GM18867 (cell line): ENCODE data around the gene DNAJC3.
"Not testable (repeated sequence)": the region's sequence is repeated elsewhere in the genome, so short reads cannot be mapped to it uniquely, and the experiment has no call there.

Source experiments
- ATAC-seq: cut with Tn5 transposase; IDR thresholded peaks from one replicate; pipeline ENCODE4 v1.9.1; 2021; ENCODE audit warnings: mild to moderate bottlenecking, moderate library complexity; ENCODE audit not compliant: unreplicated experiment

DNAJC3 gene

GRCh38 chr13:95713651-95714050 is 36.7 kb downstream of the DNAJC3 start:
- no peak for ATAC-seq

DNA sequence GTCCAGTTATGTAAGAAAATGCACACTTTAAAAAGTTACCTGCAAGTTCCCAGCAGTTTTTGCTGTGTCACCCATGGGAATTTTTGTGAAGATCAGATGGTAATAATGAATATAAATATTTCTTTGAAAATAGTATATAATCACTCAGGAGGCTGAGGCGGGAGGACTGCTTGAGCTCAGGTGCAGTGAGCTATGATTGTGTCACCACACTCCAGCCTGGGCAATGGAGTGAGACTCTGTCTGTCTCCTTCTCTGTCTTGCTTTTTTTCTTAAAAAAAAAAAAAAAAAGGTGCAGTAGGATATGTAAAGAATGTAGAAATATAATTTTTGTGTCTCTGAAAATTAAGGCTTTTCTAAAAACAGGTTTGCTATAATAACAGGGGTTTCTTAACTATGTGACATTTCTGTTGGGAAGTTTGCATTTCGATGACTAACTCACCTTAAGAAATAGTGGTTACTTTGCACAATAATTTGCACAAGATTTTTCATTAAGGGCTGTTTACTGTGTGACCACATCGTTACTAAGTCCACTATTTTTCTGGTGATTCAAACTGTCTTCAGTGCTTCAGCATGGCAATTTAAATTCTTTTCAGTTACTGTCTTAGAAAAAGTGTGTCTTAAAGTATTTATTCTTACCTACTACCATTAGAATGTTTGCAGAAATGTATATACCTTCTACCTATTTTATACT is 37.3 kb downstream of the DNAJC3 start:
- ATAC-seq = no peak

- no peak for ATAC-seq
Measured at GRCh38 chr13:95716231-95716630, 39.3 kb downstream of the DNAJC3 start.

- no peak for ATAC-seq
Measured at GRCh38 chr13:95722241-95722640, 45.3 kb downstream of the DNAJC3 start.

DNA sequence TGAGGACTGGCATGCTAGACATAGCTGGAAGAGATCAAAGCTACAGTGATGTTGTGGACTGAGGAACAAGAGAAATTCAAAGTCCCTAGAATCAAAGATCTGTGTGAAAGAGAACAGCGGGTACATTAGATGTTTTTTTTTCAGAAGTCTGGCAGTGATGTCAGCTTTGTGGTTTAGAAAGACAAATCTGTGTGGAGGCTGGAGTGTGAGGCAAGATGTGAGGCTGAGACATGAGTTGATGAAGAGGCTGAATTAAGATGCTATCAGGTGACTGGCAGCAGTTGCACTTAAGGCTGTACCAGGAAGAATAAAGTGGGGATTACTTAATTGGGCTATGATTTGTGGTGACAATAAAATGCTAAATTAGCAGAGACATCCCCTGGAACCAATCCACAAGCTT is 46.5 kb downstream of the DNAJC3 start:
- ATAC-seq = no peak

DNA sequence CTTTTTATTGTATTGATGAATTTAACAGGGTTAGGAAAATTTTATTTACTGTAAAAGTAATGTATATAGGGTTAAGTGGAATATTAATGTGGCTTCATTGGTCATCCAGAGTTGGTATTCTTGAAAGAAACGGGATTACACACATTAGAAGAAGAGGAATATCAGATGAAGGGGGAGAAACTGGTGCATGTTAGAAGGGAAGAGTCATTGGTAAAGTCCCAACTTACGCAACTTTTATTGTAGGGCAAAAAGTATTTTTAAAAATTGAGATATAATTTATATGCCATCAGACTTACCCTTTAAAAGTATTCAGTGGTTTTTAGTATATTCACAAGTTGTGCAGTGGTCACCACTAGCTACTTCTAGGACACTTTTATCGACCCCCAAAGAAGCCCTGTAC is 47.3 kb downstream of the DNAJC3 start:
- no peak for ATAC-seq

DNA sequence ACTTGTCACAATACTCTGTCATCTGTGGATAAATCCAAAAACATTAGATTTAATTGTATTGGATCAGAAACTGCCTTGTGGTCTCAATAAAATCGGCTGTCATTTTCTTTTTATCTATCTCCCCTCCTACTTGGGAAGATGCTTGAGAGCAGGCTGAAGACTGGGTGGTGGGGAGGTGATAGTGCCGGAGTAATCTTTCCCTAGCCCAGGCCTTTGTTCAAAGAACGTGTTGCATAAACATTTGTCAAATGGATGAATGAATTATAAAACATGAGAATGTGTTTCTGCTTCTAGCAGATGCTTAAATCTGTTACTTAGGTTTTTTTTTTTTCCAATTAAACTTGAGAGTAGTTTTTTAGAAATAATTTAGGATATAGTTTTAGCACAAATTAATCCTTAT is 49.9 kb downstream of the DNAJC3 start:
- no peak for ATAC-seq

DNA sequence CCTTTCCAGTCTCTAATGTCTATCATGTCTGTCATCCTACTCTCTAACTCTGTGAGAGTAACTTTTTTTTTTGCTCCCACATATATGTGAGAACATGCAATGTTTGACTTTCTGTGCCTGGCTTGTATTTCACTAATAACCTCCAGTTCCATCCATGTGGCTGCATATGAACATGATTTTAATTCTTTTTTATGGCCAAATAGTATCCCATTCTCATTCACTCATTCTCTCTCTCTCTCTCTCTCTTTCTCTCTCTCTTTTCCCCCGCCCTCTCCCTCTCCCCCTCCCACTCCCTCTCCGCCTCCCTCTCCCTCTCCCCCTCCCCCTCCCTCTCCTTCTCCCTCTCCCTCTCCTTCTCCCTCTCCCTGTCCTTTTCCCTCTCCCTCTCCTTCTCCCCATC is 52.0 kb downstream of the DNAJC3 start:
- no peak for ATAC-seq

- no peak for ATAC-seq
Measured at GRCh38 chr13:95734124-95734523, 57.2 kb downstream of the DNAJC3 start.

GRCh38 chr13:95740071-95740978 is 63.4 kb downstream of the DNAJC3 start:
- not testable (repeated sequence) for ATAC-seq

GRCh38 chr13:95740979-95741320 is 64.0 kb downstream of the DNAJC3 start:
- ATAC-seq = no peak

GRCh38 chr13:95741584-95742563 is 64.9 kb downstream of the DNAJC3 start:
- no peak for ATAC-seq

DNA sequence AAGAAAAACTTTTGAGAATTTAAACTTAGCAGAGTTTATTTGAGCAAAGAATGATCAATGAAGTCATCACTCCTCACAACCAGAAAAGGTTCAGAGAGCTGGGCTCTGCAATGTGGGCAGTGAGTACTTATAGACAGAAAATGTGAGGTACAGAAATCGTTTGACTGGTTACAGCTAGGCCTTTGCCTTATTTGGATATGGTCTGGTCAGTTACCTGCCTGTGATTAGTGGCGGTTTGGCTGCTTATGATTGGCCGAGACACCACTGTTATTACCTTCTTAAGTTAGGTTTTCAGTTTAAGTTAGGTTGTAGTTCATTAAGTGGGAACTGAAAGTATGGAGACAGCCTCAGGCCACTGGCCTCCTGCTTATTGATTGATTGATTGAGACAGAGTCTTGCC is 66.3 kb downstream of the DNAJC3 start:
- ATAC-seq = no peak

DNA sequence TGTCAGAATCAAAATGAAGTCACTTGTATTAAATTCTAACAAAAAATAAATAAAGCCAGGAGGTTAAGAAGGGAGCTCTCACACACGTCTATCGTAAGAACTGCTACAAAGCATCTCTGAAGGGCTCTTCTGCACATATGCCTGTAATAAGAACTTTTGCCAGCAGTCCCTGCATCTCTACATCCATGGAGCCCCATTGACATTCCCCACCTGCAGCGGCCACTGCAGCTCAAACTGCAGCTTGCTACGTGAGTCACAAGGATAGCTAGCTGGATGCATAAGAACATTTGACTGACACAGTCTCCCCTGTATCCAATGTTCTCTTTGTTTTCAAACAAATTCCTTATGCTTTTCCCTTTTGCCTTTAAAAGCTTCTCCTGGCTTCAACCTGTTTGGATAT is 68.3 kb downstream of the DNAJC3 start:
- ATAC-seq = no peak

DNA sequence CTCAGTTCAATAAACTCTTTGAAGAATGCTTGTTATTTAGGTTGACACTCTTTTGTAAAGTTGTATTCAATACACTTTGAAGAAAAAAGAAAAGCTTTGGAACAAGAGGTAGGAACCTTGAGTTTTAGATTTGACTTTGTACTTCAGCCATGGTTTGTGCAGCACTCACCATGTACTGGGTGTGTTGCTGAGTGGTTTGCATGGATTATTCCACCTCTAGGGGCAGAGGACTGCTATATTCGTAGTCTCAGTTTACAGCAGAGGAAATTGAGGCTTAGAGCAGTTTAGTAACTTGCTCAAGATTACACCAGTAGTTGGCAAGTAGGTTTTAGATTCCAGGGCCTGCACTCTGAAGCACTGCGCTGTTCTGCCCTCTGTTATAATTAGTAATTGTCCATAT is 68.8 kb downstream of the DNAJC3 start:
- ATAC-seq = no peak

- no peak for ATAC-seq
Measured at GRCh38 chr13:95749545-95749944, 72.6 kb downstream of the DNAJC3 start.

DNA sequence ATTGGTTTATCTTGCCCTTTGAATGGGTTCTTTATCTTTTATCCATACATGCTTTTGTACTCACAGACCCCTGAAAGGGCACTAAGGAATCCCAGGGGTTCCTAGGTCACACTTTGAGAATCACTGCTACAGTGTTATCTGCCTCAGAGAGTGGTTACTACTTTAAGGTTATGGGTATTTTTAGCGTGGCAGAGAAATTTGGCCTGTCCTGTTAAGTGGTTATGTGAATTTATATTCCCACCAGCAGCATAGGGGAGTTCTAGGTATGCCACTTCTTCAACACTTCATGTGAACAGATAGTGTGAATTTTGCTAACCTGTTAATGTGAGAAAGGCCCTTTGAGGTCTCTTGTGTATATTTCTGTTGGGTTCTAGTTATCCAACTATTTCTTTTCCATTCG is 75.7 kb downstream of the DNAJC3 start:
- ATAC-seq = no peak

DNA sequence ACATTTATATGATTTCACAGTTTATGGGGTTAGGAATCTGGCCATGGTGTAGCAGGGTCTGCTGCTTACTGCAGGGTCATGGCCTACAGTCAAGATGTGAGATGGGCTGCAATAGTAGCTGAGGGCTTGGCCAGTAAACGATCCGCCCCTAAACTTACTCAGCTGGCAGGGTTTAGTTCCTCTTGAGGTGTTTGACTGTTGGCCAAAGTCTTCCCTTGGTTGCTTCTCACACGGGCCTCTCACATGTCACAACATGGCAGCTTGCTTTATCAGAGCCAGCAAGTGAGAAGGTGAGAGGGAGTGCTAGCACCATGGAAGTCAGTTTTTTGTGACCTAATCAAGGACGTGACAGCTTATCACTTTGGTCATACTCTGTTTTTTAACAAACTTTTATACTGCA is 77.1 kb downstream of the DNAJC3 start:
- ATAC-seq = no peak

- no peak for ATAC-seq
Measured at GRCh38 chr13:95756072-95756471, 79.1 kb downstream of the DNAJC3 start.

GRCh38 chr13:95762626-95763025 is 85.7 kb downstream of the DNAJC3 start:
- ATAC-seq = not testable (repeated sequence)

GRCh38 chr13:95763601-95764000 is 86.7 kb downstream of the DNAJC3 start:
- no peak for ATAC-seq
